Stimulated activated naive CD8-positive, alpha-beta T cell treated with anti-CD3 and anti-CD28 coated beads, Interleukin-15, Interleukin-2, amounts not matched to agents 100 U/mL and 50 U/mL, for 24 hours (primary cell): ENCODE results near the gene SV2A.
"Not testable (repeated sequence)": the region's sequence is repeated elsewhere in the genome, so short reads cannot be mapped to it uniquely, and the experiment has no call there.

Experiments used
- ATAC-seq: fragments of 150-1000 bp; cut with Tn5 transposase; one replicate; pipeline ENCODE4 v1.10.0; 2021
- DNase-seq: peaks from one replicate; pipeline ENCODE4 v3.0.0; 2021

The SV2A gene

GRCh38 chr1:149917571-149918144 lies at the start of gene SV2A:
Gene SV2A (minus strand): TSS chr1:149917844. CDS start chr1:149913840, 4,004 bp downstream.
- peak; percentile 56 for DNase-seq
- ATAC-seq, result peak; percentile 47

GRCh38 chr1:149967041-149967440 lies 49.4 kb upstream of the SV2A start:
- DNase-seq, result no peak

GRCh38 chr1:149966405-149966804 lies 48.8 kb upstream of the SV2A start:
- no peak for DNase-seq

More at GRCh38 chr1:149967041-149967440, 49.4 kb upstream of the SV2A start:
- no peak for ATAC-seq

GRCh38 chr1:149965440-149965839 lies 47.8 kb upstream of the SV2A start:
- ATAC-seq (no peak), DNase-seq (no peak)

More at GRCh38 chr1:149966405-149966804, 48.8 kb upstream of the SV2A start:
- ATAC-seq, result no peak

- no peak for ATAC-seq
Observed at GRCh38 chr1:149963358-149963757, 45.7 kb upstream of the SV2A start.

GRCh38 chr1:149962736-149963135 lies 45.1 kb upstream of the SV2A start:
- no peak for ATAC-seq
- no peak for DNase-seq

More at GRCh38 chr1:149963358-149963757, 45.7 kb upstream of the SV2A start:
- no peak for DNase-seq

- DNase-seq, result peak; percentile 15
- ATAC-seq, result peak; percentile 57
Observed at GRCh38 chr1:149962039-149962647, 44.5 kb upstream of the SV2A start.

- DNase-seq, ATAC-seq: not testable (repeated sequence)
Observed at GRCh38 chr1:149957548-149957947, 39.9 kb upstream of the SV2A start.

- DNase-seq (no peak), ATAC-seq (no peak)
Observed at GRCh38 chr1:149949911-149950310, 32.3 kb upstream of the SV2A start.

- no peak for DNase-seq
Observed at GRCh38 chr1:149945206-149945605, 27.6 kb upstream of the SV2A start.

GRCh38 chr1:149942885-149943284 lies 25.2 kb upstream of the SV2A start:
- ATAC-seq (no peak), DNase-seq (no peak)

More at GRCh38 chr1:149945206-149945605, 27.6 kb upstream of the SV2A start:
- ATAC-seq, result no peak

- DNase-seq (no peak), ATAC-seq (no peak)
Observed at GRCh38 chr1:149942207-149942606, 24.6 kb upstream of the SV2A start.

- DNase-seq (no peak), ATAC-seq (no peak)
Observed at GRCh38 chr1:149940427-149940826, 22.8 kb upstream of the SV2A start.

- ATAC-seq, result not testable (repeated sequence)
Observed at GRCh38 chr1:149938668-149939003, 21.0 kb upstream of the SV2A start.

GRCh38 chr1:149937759-149938158 lies 20.1 kb upstream of the SV2A start:
- DNase-seq (no peak), ATAC-seq (peak; percentile 72)

More at GRCh38 chr1:149938668-149939003, 21.0 kb upstream of the SV2A start:
- DNase-seq, result not testable (repeated sequence)

GRCh38 chr1:149936992-149937705 lies 19.5 kb upstream of the SV2A start:
- DNase-seq (no peak), ATAC-seq (no peak)

GRCh38 chr1:149936170-149936991 lies 18.7 kb upstream of the SV2A start, which contains the start of gene MTMR11:
Gene MTMR11 (minus strand): TSS chr1:149936879. CDS start chr1:149936647, 232 bp downstream.
- DNase-seq, result no peak
- no peak for ATAC-seq

GRCh38 chr1:149934356-149934755 lies 16.7 kb upstream of the SV2A start:
- no peak for ATAC-seq
- DNase-seq, result no peak

GRCh38 chr1:149933208-149933607 lies 15.6 kb upstream of the SV2A start:
- ATAC-seq, result no peak
- DNase-seq, result no peak

- DNase-seq (no peak), ATAC-seq (no peak)
Observed at GRCh38 chr1:149932474-149932873, 14.8 kb upstream of the SV2A start.

- ATAC-seq, result no peak
- DNase-seq, result no peak
Observed at GRCh38 chr1:149931212-149931790, 13.7 kb upstream of the SV2A start.

- ATAC-seq (no peak), DNase-seq (no peak)
Observed at GRCh38 chr1:149929856-149930255, 12.2 kb upstream of the SV2A start.
